Activated CD8-positive, alpha-beta memory T cell treated with anti-CD3 and anti-CD28 coated beads for 4 hours (primary cell): ENCODE data around the gene PCDHAC1.

ENCODE experiments used
- DNase-seq, 2 donors: peaks; one replicate each; pipeline ENCODE4 v3.0.0-alpha.2; 2020; ENCODE audit warnings: low read depth in 2 of 2

PCDHAC1 gene

DNA sequence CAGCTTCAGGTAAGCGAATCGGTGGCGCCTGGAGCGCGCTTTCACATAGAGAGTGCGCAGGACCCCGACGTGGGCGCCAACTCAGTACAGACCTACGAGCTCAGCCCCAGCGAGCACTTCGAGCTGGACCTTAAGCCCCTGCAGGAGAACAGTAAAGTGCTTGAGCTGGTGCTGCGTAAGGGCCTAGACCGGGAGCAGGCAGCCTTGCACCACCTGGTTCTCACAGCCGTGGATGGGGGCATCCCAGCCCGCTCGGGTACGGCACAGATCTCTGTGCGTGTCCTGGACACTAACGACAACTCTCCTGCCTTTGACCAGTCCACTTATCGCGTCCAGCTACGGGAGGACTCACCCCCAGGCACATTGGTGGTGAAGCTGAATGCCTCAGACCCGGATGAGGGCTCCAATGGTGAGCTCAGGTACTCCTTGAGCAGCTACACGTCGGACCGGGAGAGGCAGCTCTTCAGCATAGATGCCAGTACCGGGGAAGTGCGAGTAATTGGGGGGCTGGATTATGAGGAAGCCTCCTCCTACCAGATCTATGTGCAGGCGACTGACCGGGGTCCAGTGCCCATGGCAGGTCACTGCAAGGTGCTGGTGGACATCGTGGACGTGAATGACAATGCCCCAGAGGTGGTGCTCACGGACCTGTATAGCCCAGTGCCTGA is 41.3 kb downstream of the PCDHAC1 start:
- DNase-seq: no peak

- no peak for DNase-seq
Measured at GRCh38 chr5:140969880-140970279, 43.8 kb downstream of the PCDHAC1 start.

DNA sequence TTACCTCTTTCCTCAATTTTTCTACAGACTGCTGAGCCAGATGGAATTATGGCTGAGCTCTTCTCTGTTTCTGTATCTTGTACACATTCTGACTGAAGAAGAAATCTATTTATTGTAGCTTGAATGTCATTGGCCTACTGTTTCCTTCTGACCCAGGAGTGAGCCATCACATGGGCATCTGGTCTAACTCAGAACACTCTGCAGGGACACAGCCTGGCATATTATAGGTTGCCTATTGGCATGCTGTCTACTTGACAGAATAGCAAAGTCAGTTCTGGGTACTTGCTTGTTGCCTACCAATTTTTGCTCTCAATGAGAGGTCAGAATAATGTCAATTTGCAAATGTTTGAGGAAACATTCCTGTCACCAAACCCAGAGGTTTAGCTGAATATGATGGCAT is 47.5 kb downstream of the PCDHAC1 start:
- no peak for DNase-seq

DNA sequence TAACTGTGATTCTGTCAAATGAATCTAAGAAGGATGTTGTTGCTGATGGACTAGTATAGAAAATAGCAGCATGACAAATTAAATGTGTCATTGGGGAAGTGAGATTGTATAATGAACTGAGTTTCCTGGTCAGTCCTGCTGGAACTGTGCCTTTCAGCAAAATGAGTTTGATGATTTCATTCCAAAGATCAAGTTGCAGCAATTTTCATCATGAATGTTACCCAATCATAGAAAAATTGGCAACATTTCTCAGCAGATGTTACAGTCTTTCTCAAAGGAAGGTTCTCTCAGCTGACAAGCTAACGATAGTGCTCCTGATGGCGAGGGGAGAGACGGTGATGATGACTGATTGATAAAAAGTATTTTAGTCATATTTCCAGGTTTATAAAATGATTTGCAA is 50.9 kb downstream of the PCDHAC1 start:
- DNase-seq: no peak

DNA sequence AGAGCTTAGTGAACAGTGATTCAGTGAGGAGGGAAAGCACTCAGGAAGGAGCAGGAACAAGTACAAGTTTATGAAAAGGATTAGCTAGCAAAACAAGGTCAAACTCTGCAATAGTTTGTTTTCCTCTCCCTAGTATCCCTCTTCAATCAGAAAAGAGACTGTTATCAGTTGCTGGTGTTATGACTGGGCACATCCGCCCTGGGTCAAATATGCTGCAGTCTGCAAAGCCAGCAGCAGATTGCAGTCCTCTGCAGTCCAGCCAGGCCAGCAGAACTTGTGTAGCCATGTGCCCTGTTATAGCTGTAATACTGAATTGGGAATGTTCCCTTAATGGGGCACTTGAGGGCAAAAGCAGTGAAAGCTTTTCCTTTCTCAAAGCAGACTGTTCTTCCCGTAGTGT is 52.2 kb downstream of the PCDHAC1 start:
- no peak for DNase-seq

- DNase-seq: no peak
Measured at GRCh38 chr5:140978983-140979382, 52.9 kb downstream of the PCDHAC1 start.
